K562 treated with DMSO at 1 percent for 12 hours (cell line): Measurements from ENCODE around the gene GAL3ST3. TPM values are rescaled to one million over a fixed set of nuclear protein-coding genes. Genes with fewer than 3 reads are reported as not detected.

ENCODE experiments used
- total RNA-seq: library from RNA; unstranded; fragments of 300-600 nt; gene quantifications from 2 replicates; pipeline ENCODE4 v1.2.3, GENCODE V29; 2022; ENCODE audit not compliant: insufficient read depth

Gene GAL3ST3
- not detected in 2 replicates for total RNA-seq

GRCh38 chr11:66048547-66049323, at the start of gene GAL3ST3:
GAL3ST3 (minus strand) TSS chr11:66049161; CDS start chr11:66045415, 3,746 bp downstream.

GRCh38 chr11:66069715-66070603, 21.0 kb upstream of the GAL3ST3 start, which contains the start of gene PACS1:
PACS1 (plus strand) TSS chr11:66070272; CDS start chr11:66070487, 215 bp downstream.

GRCh38 chr11:66051766-66052663, 3.1 kb upstream of the GAL3ST3 start, which contains the start of gene SF3B2:
SF3B2 (plus strand) TSS chr11:66052364; CDS start chr11:66052385, 21 bp downstream.

GRCh38 chr11:66026017-66026529, 22.9 kb downstream of the GAL3ST3 start, which contains the start of gene CATSPER1:
CATSPER1 (minus strand) TSS chr11:66026479; CDS start chr11:66026379, 100 bp downstream.

GRCh38 chr11:66011785-66012303, 37.1 kb downstream of the GAL3ST3 start, which contains the start of gene CST6:
CST6 (plus strand) TSS chr11:66012008; CDS start chr11:66012045, 37 bp downstream.

GRCh38 chr11:66001942-66002647, 46.9 kb downstream of the GAL3ST3 start, which contains the start of the genes BANF1 and EIF1AD:
BANF1 (plus strand) TSS chr11:66002503; CDS start chr11:66003251, 748 bp downstream.
EIF1AD (minus strand) TSS chr11:66002157; CDS start chr11:66000389, 1,768 bp downstream.

Other genes with a start within 250 kb of the GAL3ST3 start
- gene SNX32, start 215.2 kb downstream of the GAL3ST3 start, total RNA-seq = not detected in 2 replicates
- gene CFL1, start 191.0 kb downstream of the GAL3ST3 start, total RNA-seq = 719 and 743 TPM in 2 replicates
- gene MUS81, start 188.7 kb downstream of the GAL3ST3 start, total RNA-seq = 62.2 and 65.7 TPM in 2 replicates
- 1.3 TPM in 1 of 2 replicates, not detected in the other for gene EFEMP2, start 176.4 kb downstream of the GAL3ST3 start, total RNA-seq
- 0.74 TPM in 1 of 2 replicates, not detected in the other for gene CTSW, start 169.3 kb downstream of the GAL3ST3 start, total RNA-seq
- 69.0 and 70.0 TPM in 2 replicates for gene FIBP, start 160.7 kb downstream of the GAL3ST3 start, total RNA-seq
- gene CCDC85B, start 158.5 kb downstream of the GAL3ST3 start, total RNA-seq = 33.9 and 65.5 TPM in 2 replicates
- gene FOSL1, start 148.8 kb downstream of the GAL3ST3 start, total RNA-seq = 5.8 and 9.3 TPM in 2 replicates
- 44.6 and 55.1 TPM in 2 replicates for gene C11orf68, start 130.1 kb downstream of the GAL3ST3 start, total RNA-seq
- gene DRAP1, start 129.7 kb downstream of the GAL3ST3 start, total RNA-seq = 134 and 154 TPM in 2 replicates
- not detected in 2 replicates for gene TSGA10IP, start 103.7 kb downstream of the GAL3ST3 start, total RNA-seq
- 31.9 and 78.2 TPM in 2 replicates for gene SART1, start 87.4 kb downstream of the GAL3ST3 start, total RNA-seq
- 17.4 and 44.8 TPM in 2 replicates for gene EIF1AD, start 47.0 kb downstream of the GAL3ST3 start, total RNA-seq
- gene BANF1, start 46.7 kb downstream of the GAL3ST3 start, total RNA-seq = 177 and 202 TPM in 2 replicates
- not detected in 2 replicates for gene CST6, start 37.2 kb downstream of the GAL3ST3 start, total RNA-seq
- gene CATSPER1, start 22.7 kb downstream of the GAL3ST3 start, total RNA-seq = 2.1 TPM in 1 of 2 replicates, not detected in the other
- gene SF3B2, start 3.2 kb upstream of the GAL3ST3 start, total RNA-seq = 184 and 273 TPM in 2 replicates
- gene PACS1, start 21.1 kb upstream of the GAL3ST3 start, total RNA-seq = 13.4 and 34.4 TPM in 2 replicates
- 27.7 and 41.5 TPM in 2 replicates for gene KLC2, start 208.5 kb upstream of the GAL3ST3 start, total RNA-seq
- 147 and 150 TPM in 2 replicates for gene RAB1B, start 219.5 kb upstream of the GAL3ST3 start, total RNA-seq
- gene CNIH2, start 229.0 kb upstream of the GAL3ST3 start, total RNA-seq = not detected in 2 replicates
- 106 and 126 TPM in 2 replicates for gene YIF1A, start 240.0 kb upstream of the GAL3ST3 start, total RNA-seq
- gene TMEM151A, start 242.7 kb upstream of the GAL3ST3 start, total RNA-seq = not detected in 2 replicates